ENCODE measurements around the gene ABAT. TPM values are rescaled to one million over a fixed set of nuclear protein-coding genes. Genes with fewer than 3 reads are reported as not detected.

ABAT gene
- total RNA-seq, 2 donors from 2014 or later, result 9.3 to 9.8 TPM

DNA sequence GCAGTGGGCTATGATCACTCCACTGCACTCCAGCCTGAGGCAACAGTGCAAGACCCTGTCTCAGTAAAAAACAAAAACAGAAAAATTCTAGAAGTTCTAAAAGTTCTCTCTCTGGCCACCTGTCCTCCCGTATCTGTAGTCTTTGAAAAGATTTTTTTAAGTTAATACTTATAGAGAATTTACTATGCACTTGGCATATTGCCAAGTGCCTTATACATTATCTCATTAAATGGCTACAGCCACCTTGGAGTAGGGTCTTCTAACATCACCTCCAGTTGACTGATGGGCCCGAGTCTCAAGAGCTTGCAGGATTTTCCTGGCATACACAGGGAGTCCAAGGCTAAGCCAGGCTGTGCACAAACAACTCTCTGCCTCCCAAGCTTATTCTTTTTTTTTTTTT lies 78.3 kb downstream of the ABAT start:
- Histone ChIP-seq H3K4me3 (no peak overlapping the region), H3K36me3 (no peaks in the 10 kb centered on the region), H3K27ac (no peak overlapping the region), H3K27me3 (replicated peaks; ENCODE audit: insufficient read depth) (no peaks in the 10 kb centered on the region), H3K4me1 (ENCODE audit: control insufficient read depth in 1 of 2, low read depth in 2 of 2) (no peaks in the 10 kb centered on the region), H3K9me3 (no peaks in the 10 kb centered on the region)
- TF ChIP-seq, protein P1, sequence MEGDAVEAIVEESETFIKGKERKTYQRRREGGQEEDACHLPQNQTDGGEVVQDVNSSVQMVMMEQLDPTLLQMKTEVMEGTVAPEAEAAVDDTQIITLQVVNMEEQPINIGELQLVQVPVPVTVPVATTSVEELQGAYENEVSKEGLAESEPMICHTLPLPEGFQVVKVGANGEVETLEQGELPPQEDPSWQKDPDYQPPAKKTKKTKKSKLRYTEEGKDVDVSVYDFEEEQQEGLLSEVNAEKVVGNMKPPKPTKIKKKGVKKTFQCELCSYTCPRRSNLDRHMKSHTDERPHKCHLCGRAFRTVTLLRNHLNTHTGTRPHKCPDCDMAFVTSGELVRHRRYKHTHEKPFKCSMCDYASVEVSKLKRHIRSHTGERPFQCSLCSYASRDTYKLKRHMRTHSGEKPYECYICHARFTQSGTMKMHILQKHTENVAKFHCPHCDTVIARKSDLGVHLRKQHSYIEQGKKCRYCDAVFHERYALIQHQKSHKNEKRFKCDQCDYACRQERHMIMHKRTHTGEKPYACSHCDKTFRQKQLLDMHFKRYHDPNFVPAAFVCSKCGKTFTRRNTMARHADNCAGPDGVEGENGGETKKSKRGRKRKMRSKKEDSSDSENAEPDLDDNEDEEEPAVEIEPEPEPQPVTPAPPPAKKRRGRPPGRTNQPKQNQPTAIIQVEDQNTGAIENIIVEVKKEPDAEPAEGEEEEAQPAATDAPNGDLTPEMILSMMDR (IDR thresholded peaks at IDR 0.05), result no peak
- no peak for DNase-seq (ENCODE audit: low spot score)
- no peak for ATAC-seq (ENCODE audit: insufficient number of reproducible peaks, low FRiP score, low read depth)

- H3K9me3 ChIP-seq, result no peaks in the 10 kb centered on the region
- no peaks in the 10 kb centered on the region for H3K4me1 ChIP-seq (ENCODE audit: control insufficient read depth in 1 of 2, low read depth in 2 of 2)
- no peak overlapping the region for H3K4me3 ChIP-seq
- H3K27me3 ChIP-seq (replicated peaks; ENCODE audit: insufficient read depth), result no peaks in the 10 kb centered on the region
- no peak for ATAC-seq (ENCODE audit: insufficient number of reproducible peaks, low FRiP score, low read depth)
- no peak overlapping the region for H3K27ac ChIP-seq
- no peaks in the 10 kb centered on the region for H3K36me3 ChIP-seq
- DNase-seq (ENCODE audit: low spot score), result no peak
- TF ChIP-seq, protein P1 (IDR thresholded peaks at IDR 0.05), result no peak
These were observed 79.1 kb downstream of the ABAT start for GRCh38 chr16:8753416-8754054.

DNA sequence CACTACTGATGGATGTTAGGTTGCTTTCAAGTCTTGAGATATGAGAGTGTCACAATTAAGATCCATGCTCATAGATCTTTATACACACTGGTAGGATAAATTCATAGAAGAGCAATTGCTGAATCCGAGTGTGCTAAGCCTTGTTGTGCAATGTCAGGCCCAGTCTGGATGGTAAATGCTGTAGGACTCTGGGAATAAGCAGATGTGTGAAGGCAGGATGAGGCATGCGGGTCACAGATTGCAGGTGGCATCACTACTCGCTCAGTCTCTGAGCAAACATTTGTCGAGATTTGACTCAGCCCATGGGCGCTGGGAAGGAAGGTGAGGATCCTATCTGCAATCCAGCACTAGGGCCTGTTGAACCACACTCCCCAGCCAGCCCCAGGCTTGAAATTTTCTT lies 82.3 kb downstream of the ABAT start:
- H3K27me3 ChIP-seq (replicated peaks; ENCODE audit: insufficient read depth), result no peaks in the 10 kb centered on the region
- TF ChIP-seq, protein P1 (IDR thresholded peaks at IDR 0.05), result no peak
- DNase-seq (ENCODE audit: low spot score) (no peak), ATAC-seq (ENCODE audit: insufficient number of reproducible peaks, low FRiP score, low read depth) (no peak)
- H3K4me3 ChIP-seq, result no peak overlapping the region
- no peaks in the 10 kb centered on the region for H3K9me3 ChIP-seq
- H3K36me3 ChIP-seq, result no peaks in the 10 kb centered on the region
- H3K27ac ChIP-seq, result no peak overlapping the region
- no peaks in the 10 kb centered on the region for H3K4me1 ChIP-seq (ENCODE audit: control insufficient read depth in 1 of 2, low read depth in 2 of 2)

DNA sequence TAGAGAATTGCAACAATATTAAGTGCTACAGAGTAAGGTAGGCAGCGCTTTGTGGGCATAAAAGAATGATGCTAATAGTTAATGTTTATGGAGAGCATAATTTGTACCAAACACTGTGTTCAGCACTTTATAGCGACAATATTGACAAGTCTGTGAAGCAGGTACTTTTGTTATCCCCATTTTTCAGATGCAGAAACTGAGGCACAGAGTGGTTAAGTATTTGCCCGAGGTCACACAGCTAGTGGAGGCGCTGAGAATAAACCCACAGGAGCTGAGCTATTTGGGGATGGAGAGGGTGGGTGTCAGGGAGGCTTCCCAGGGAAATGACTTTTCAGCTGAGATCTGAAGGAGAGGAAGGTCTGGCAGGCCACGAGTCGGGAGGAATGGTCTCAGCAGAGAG lies 83.6 kb downstream of the ABAT start:
- no peaks in the 10 kb centered on the region for H3K9me3 ChIP-seq
- no peaks in the 10 kb centered on the region for H3K4me1 ChIP-seq (ENCODE audit: control insufficient read depth in 1 of 2, low read depth in 2 of 2)
- ATAC-seq (ENCODE audit: insufficient number of reproducible peaks, low FRiP score, low read depth) (no peak), DNase-seq (ENCODE audit: low spot score) (no peak)
- TF ChIP-seq, protein P1 (IDR thresholded peaks at IDR 0.05), result no peak
- H3K4me3 ChIP-seq, result no peak overlapping the region
- no peak overlapping the region for H3K27ac ChIP-seq
- H3K27me3 ChIP-seq (replicated peaks; ENCODE audit: insufficient read depth), result no peaks in the 10 kb centered on the region
- H3K36me3 ChIP-seq, result no peaks in the 10 kb centered on the region

- no peak overlapping the region for H3K27ac ChIP-seq
- H3K36me3 ChIP-seq, result peaks cover 4% of the 10 kb centered on the region
- H3K9me3 ChIP-seq, result no peaks in the 10 kb centered on the region
- DNase-seq (ENCODE audit: low spot score) (no peak), ATAC-seq (ENCODE audit: insufficient number of reproducible peaks, low FRiP score, low read depth) (no peak)
- no peak overlapping the region for H3K4me3 ChIP-seq
- H3K4me1 ChIP-seq (ENCODE audit: control insufficient read depth in 1 of 2, low read depth in 2 of 2), result no peaks in the 10 kb centered on the region
- TF ChIP-seq, protein P1 (IDR thresholded peaks at IDR 0.05), result no peak
- no peaks in the 10 kb centered on the region for H3K27me3 ChIP-seq (replicated peaks; ENCODE audit: insufficient read depth)
These were observed 85.6 kb downstream of the ABAT start for GRCh38 chr16:8760021-8760420.
